Measurements from ENCODE around the gene DIAPH2.

DNA sequence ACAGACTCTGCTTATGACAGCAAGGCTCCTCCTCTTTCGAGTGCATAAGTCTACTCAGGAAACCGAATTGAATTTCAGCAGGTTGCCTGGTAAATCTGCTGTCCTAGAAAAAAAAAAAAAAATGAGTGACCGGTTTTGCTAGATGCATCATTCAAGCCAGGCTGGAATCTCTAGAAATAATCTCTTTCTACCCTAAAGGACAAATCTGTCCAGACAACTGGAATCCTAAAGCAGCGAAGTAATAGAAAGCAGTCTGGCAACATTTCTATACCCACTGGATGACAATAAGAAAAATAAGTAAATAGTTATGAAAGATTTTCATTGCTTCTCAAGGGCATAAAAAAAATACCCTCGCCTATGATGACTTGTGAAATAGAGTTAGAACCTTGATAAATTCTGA, 902.5 kb downstream of the DIAPH2 start:
- TF ChIP-seq, protein P1, sequence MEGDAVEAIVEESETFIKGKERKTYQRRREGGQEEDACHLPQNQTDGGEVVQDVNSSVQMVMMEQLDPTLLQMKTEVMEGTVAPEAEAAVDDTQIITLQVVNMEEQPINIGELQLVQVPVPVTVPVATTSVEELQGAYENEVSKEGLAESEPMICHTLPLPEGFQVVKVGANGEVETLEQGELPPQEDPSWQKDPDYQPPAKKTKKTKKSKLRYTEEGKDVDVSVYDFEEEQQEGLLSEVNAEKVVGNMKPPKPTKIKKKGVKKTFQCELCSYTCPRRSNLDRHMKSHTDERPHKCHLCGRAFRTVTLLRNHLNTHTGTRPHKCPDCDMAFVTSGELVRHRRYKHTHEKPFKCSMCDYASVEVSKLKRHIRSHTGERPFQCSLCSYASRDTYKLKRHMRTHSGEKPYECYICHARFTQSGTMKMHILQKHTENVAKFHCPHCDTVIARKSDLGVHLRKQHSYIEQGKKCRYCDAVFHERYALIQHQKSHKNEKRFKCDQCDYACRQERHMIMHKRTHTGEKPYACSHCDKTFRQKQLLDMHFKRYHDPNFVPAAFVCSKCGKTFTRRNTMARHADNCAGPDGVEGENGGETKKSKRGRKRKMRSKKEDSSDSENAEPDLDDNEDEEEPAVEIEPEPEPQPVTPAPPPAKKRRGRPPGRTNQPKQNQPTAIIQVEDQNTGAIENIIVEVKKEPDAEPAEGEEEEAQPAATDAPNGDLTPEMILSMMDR (IDR thresholded peaks at IDR 0.05 in 8 of 11, conservative IDR thresholded peaks at IDR 0.05 in 3 of 11): no peak
- TF ChIP-seq POLR2A (IDR thresholded peaks at IDR 0.05): no peak
- TF ChIP-seq POLR2AphosphoS5 (IDR thresholded peaks at IDR 0.05): no peak

Data from spleen (tissue), 7 donors.